ENCODE measurements around the gene TRIM2.

The TRIM2 gene

GRCh38 chr4:153332936-153333335, 128.7 kb downstream of the TRIM2 start:
- DNase-seq (ENCODE audit: low read depth, low spot score) = no peak

- DNase-seq (ENCODE audit: low read depth, low spot score) = no peak
Observed at GRCh38 chr4:153333874-153334273, 129.6 kb downstream of the TRIM2 start.

- no peak for DNase-seq (ENCODE audit: low read depth, low spot score)
Observed at GRCh38 chr4:153335665-153336064, 131.4 kb downstream of the TRIM2 start.

- DNase-seq (ENCODE audit: low read depth, low spot score) = no peak
Observed at GRCh38 chr4:153337686-153338085, 133.4 kb downstream of the TRIM2 start.

GRCh38 chr4:153341575-153342090, 137.4 kb downstream of the TRIM2 start:
- DNase-seq (ENCODE audit: low read depth, low spot score) = no peak

GRCh38 chr4:153342751-153343552, 138.7 kb downstream of the TRIM2 start:
- no peak for DNase-seq (ENCODE audit: low read depth, low spot score)

GRCh38 chr4:153344131-153345011, 140.1 kb downstream of the TRIM2 start, which contains the start of gene MND1:
Gene MND1, plus strand, starts transcription at chr4:153344688. Its CDS starts 50 bp downstream, at chr4:153344738.
- peak; percentile 52 for DNase-seq (ENCODE audit: low read depth, low spot score)

- DNase-seq (ENCODE audit: low read depth, low spot score) = no peak
Observed at GRCh38 chr4:153345012-153345981, 141.1 kb downstream of the TRIM2 start.

- no peak for DNase-seq (ENCODE audit: low read depth, low spot score)
Observed at GRCh38 chr4:153346031-153346430, 141.8 kb downstream of the TRIM2 start.

GRCh38 chr4:153346563-153346962, 142.3 kb downstream of the TRIM2 start:
- no peak for DNase-seq (ENCODE audit: low read depth, low spot score)

- DNase-seq (ENCODE audit: low read depth, low spot score) = no peak
Observed at GRCh38 chr4:153347117-153347516, 142.9 kb downstream of the TRIM2 start.

- no peak for DNase-seq (ENCODE audit: low read depth, low spot score)
Observed at GRCh38 chr4:153348006-153348405, 143.8 kb downstream of the TRIM2 start.

- DNase-seq (ENCODE audit: low read depth, low spot score) = no peak
Observed at GRCh38 chr4:153349206-153349805, 145.1 kb downstream of the TRIM2 start.

GRCh38 chr4:153362184-153362583, 157.9 kb downstream of the TRIM2 start:
- DNase-seq (ENCODE audit: low read depth, low spot score) = no peak

GRCh38 chr4:153364061-153364460, 159.8 kb downstream of the TRIM2 start:
- no peak for DNase-seq (ENCODE audit: low read depth, low spot score)

GRCh38 chr4:153365003-153365402, 160.8 kb downstream of the TRIM2 start:
- no peak for DNase-seq (ENCODE audit: low read depth, low spot score)

GRCh38 chr4:153366486-153366885, 162.2 kb downstream of the TRIM2 start:
- no peak for DNase-seq (ENCODE audit: low read depth, low spot score)

GRCh38 chr4:153367092-153367491, 162.8 kb downstream of the TRIM2 start:
- no peak for DNase-seq (ENCODE audit: low read depth, low spot score)

GRCh38 chr4:153369021-153369420, 164.8 kb downstream of the TRIM2 start:
- no peak for DNase-seq (ENCODE audit: low read depth, low spot score)

- DNase-seq (ENCODE audit: low read depth, low spot score) = no peak
Observed at GRCh38 chr4:153371701-153372234, 167.5 kb downstream of the TRIM2 start.

Data from smooth muscle cell of the brain vasculature (primary cell).